T47D (cell line): Measurements from ENCODE around the gene C11orf65.
A peak's percentile ranks its signal among the peaks of the same experiment; 100 is the strongest.
"Not testable (repeated sequence)": the region's sequence is repeated elsewhere in the genome, so short reads cannot be mapped to it uniquely, and the experiment has no call there.

ENCODE experiments used
- DNase-seq, 2 experiments: peaks; one replicate each; pipeline versions ENCODE4 v3.0.0 to v3.0.0-alpha.2; 2011 to 2012; ENCODE audit warnings: low read depth in 1 of 2, low spot score in 1 of 2
- JUND ChIP-seq: IDR thresholded peaks from 2 replicates; pipeline ENCODE4 v1.6.1; 2012; ENCODE audit warnings: low read depth
- in situ Hi-C: cut with HindIII; loops from 2 replicates; pipeline ENCODE4 v1.10.0; 2016; ENCODE audit warnings: low sequenced_read_pairs, low pct_unique_long_range_greater_than_20kb

Gene C11orf65

GRCh38 chr11:108388576-108388975 lies 78.8 kb downstream of the C11orf65 start:
- no peak for DNase-seq
- no peak for TF ChIP-seq JUND
- in situ Hi-C loops: no loop called here

GRCh38 chr11:108373505-108373904 lies 93.8 kb downstream of the C11orf65 start:
- DNase-seq, in situ Hi-C loops: not testable (repeated sequence)

- no peak for DNase-seq
- in situ Hi-C loops: no loop called here
- no peak for TF ChIP-seq JUND
Measured at GRCh38 chr11:108370990-108371389, 96.3 kb downstream of the C11orf65 start.

- in situ Hi-C loops: no loop called here
- no peak for TF ChIP-seq JUND
- DNase-seq: no peak
Measured at GRCh38 chr11:108370315-108370714, 97.0 kb downstream of the C11orf65 start.

- no peak for DNase-seq
- in situ Hi-C loops: no loop called here
- TF ChIP-seq JUND: no peak
Measured at GRCh38 chr11:108369064-108369463, 98.3 kb downstream of the C11orf65 start.

- no peak for DNase-seq
- no peak for TF ChIP-seq JUND
- in situ Hi-C loops: no loop called here
Measured at GRCh38 chr11:108368134-108368533, 99.2 kb downstream of the C11orf65 start.

- no peak for DNase-seq
- in situ Hi-C loops: no loop called here
Measured at GRCh38 chr11:108364159-108364558, 103.2 kb downstream of the C11orf65 start.

GRCh38 chr11:108351468-108351867 lies 115.9 kb downstream of the C11orf65 start:
- in situ Hi-C loops: no loop called here
- TF ChIP-seq JUND: no peak

More at GRCh38 chr11:108364159-108364558, 103.2 kb downstream of the C11orf65 start:
- TF ChIP-seq JUND: no peak

GRCh38 chr11:108346451-108346850 lies 120.9 kb downstream of the C11orf65 start:
- no peak for DNase-seq
- TF ChIP-seq JUND: no peak
- in situ Hi-C loops: no loop called here

More at GRCh38 chr11:108351468-108351867, 115.9 kb downstream of the C11orf65 start:
- DNase-seq: no peak

- TF ChIP-seq JUND: no peak
- in situ Hi-C loops: no loop called here
Measured at GRCh38 chr11:108345767-108346166, 121.6 kb downstream of the C11orf65 start.

GRCh38 chr11:108343714-108344113 lies 123.6 kb downstream of the C11orf65 start:
- no peak for DNase-seq
- in situ Hi-C loops: no loop called here
- no peak for TF ChIP-seq JUND

More at GRCh38 chr11:108345767-108346166, 121.6 kb downstream of the C11orf65 start:
- no peak for DNase-seq

GRCh38 chr11:108341654-108342053 lies 125.7 kb downstream of the C11orf65 start:
- in situ Hi-C loops: no loop called here
- TF ChIP-seq JUND: no peak
- DNase-seq: no peak

GRCh38 chr11:108340973-108341372 lies 126.4 kb downstream of the C11orf65 start:
- DNase-seq: peak; percentile 11 to 81
- TF ChIP-seq JUND: peak; percentile 66; the same call in 1 of the 2 replicates
- in situ Hi-C loops: no loop called here

- DNase-seq: peak in 1 of 2 experiments; percentile 55
- in situ Hi-C loops: no loop called here
- TF ChIP-seq JUND: no peak
Measured at GRCh38 chr11:108338750-108339149, 128.6 kb downstream of the C11orf65 start.
